Activated CD8-positive, alpha-beta T cell treated with anti-CD3 and anti-CD28 coated beads for 36 hours (primary cell): ENCODE data around the gene ADAMTSL3. TPM values are rescaled to one million over a fixed set of nuclear protein-coding genes. Genes with fewer than 3 reads are reported as not detected.

Experiments
- ATAC-seq: fragments of 200-7000 bp; cut with Tn5 transposase; one replicate; pipeline ENCODE4 v1.10.0; 2021; ENCODE audit warnings: mild to moderate bottlenecking, moderate library complexity
- CTCF ChIA-PET: fragments of 350-600 bp; sonication (Branson Sonifier 250); formaldehyde crosslinking; loops from one replicate; lab custom pipeline; 2021; ENCODE audit warnings: antibody characterized with exemption; lab: Charles Lee
- POLR2A ChIA-PET: fragments of 350-600 bp; sonication (Branson Sonifier 250); formaldehyde crosslinking; loops from one replicate; lab custom pipeline; 2021; ENCODE audit warnings: antibody characterized with exemption; lab: Charles Lee
- DNase-seq: peaks from one replicate; pipeline ENCODE4 v3.0.0-alpha.2; 2020
- H3K27ac Mint-ChIP-seq: one replicate; pipeline ENCODE4 v1.8.0; 2021; ENCODE audit warnings: mild to moderate bottlenecking, mixed read lengths
- H3K27me3 Mint-ChIP-seq: one replicate; pipeline ENCODE4 v1.8.0; 2021; ENCODE audit warnings: mixed read lengths
- H3K36me3 Mint-ChIP-seq: one replicate; pipeline ENCODE4 v1.8.0; 2021; ENCODE audit warnings: low read depth, mixed read lengths
- H3K4me1 Mint-ChIP-seq: one replicate; pipeline ENCODE4 v1.8.0; 2021; ENCODE audit warnings: low read depth, mixed read lengths
- H3K4me3 Mint-ChIP-seq: one replicate; pipeline ENCODE4 v1.8.0; 2021; ENCODE audit warnings: mild to moderate bottlenecking, moderate library complexity, mixed read lengths
- H3K9me3 Mint-ChIP-seq: one replicate; pipeline ENCODE4 v1.8.0; 2021; ENCODE audit warnings: mixed read lengths
- intact Hi-C: fragments of 100-400 bp; cut with micrococcal nuclease; formaldehyde crosslinking; loops from one replicate; pipeline ENCODE4 v1.10.0; 2022
- total RNA-seq, 2 experiments: library from RNA; stranded (reverse); gene quantifications; one replicate each; pipeline ENCODE4 v1.2.3, GENCODE V29; 2021
- TF ChIP-seq, protein P1 (sequence below): fragments of 200-600 bp; IDR thresholded peaks from one replicate; pipeline ENCODE4 v1.8.0; 2022; ENCODE audit warnings: antibody characterized with exemption, mild to moderate bottlenecking

The ADAMTSL3 gene
- total RNA-seq, 2 experiments from 2014 or later = not detected

- no peaks in the 10 kb centered on the region for H3K36me3 Mint-ChIP-seq
- TF ChIP-seq, protein P1, sequence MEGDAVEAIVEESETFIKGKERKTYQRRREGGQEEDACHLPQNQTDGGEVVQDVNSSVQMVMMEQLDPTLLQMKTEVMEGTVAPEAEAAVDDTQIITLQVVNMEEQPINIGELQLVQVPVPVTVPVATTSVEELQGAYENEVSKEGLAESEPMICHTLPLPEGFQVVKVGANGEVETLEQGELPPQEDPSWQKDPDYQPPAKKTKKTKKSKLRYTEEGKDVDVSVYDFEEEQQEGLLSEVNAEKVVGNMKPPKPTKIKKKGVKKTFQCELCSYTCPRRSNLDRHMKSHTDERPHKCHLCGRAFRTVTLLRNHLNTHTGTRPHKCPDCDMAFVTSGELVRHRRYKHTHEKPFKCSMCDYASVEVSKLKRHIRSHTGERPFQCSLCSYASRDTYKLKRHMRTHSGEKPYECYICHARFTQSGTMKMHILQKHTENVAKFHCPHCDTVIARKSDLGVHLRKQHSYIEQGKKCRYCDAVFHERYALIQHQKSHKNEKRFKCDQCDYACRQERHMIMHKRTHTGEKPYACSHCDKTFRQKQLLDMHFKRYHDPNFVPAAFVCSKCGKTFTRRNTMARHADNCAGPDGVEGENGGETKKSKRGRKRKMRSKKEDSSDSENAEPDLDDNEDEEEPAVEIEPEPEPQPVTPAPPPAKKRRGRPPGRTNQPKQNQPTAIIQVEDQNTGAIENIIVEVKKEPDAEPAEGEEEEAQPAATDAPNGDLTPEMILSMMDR = no peak
- ATAC-seq = no peak
- DNase-seq = no peak
- ChIA-PET POLR2A (no interaction called here), CTCF (no interaction called here)
- no peak overlapping the region for H3K27ac Mint-ChIP-seq
- peaks cover 25% of the 10 kb centered on the region for H3K9me3 Mint-ChIP-seq
- no peaks in the 10 kb centered on the region for H3K4me1 Mint-ChIP-seq
- intact Hi-C loops = no loop called here
- no peak overlapping the region for H3K4me3 Mint-ChIP-seq
- no peaks in the 10 kb centered on the region for H3K27me3 Mint-ChIP-seq
These were observed 316.5 kb downstream of the ADAMTSL3 start for GRCh38 chr15:83970295-83970890.

DNA sequence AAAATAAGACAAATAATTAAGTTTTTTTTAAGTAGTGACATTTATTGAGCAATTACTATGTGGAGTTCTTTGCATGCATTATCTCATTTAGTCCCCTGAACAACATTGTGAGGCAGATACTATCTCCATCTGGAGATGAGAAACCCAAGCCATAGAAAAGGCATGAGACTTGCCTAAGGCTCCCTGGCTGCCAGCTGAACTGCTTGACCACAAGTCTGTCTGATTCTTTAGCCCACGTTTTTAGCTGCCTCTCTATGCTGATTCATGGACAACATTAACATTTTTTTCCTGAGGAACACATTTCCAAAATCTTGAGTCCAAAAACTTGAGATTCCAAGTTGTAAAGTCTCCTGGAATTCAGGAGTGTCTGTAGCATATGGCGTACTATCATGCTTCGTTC is 318.1 kb downstream of the ADAMTSL3 start:
- intact Hi-C loops = no loop called here
- DNase-seq = no peak
- CTCF ChIA-PET = no interaction called here
- no peak for ATAC-seq
- TF ChIP-seq, protein P1 = no peak
- no peak overlapping the region for H3K4me3 Mint-ChIP-seq
- H3K27me3 Mint-ChIP-seq = peaks cover 4% of the 10 kb centered on the region
- no peak overlapping the region for H3K27ac Mint-ChIP-seq
- no peaks in the 10 kb centered on the region for H3K36me3 Mint-ChIP-seq
- POLR2A ChIA-PET = no interaction called here
- H3K9me3 Mint-ChIP-seq = peaks cover 14% of the 10 kb centered on the region
- H3K4me1 Mint-ChIP-seq = no peaks in the 10 kb centered on the region

DNA sequence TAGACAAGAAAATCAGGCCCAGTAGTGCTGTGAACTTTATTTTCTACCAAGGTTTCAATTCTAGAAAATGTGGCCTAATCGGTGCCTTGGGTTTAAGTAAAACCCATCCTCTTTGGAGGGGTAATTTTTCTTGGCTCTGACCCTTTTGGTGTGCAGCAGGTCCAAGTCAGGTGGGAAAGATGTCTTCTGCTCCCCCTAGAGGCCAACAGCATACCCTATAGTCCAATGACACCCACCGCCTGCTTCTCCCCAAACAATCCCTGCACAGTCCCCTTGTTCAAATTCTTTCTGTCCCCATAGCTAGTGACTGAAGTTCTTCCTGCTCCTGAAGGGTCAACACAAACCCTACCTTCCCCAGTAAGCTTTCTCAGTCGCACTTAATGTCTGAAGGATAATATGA is 319.9 kb downstream of the ADAMTSL3 start:
- peaks cover 4% of the 10 kb centered on the region for H3K27me3 Mint-ChIP-seq
- H3K4me3 Mint-ChIP-seq = no peak overlapping the region
- TF ChIP-seq, protein P1 = peak; percentile 47
- no peaks in the 10 kb centered on the region for H3K9me3 Mint-ChIP-seq
- ChIA-PET CTCF (interaction anchor here (0.9 to 1.1 kb wide), 2 partner anchors 11 to 23 kb away, joined by 3 read pairs; no protein-coding TSS in a partner anchor), POLR2A (no interaction called here)
- intact Hi-C loops = no loop called here
- H3K27ac Mint-ChIP-seq = no peak overlapping the region
- H3K36me3 Mint-ChIP-seq = no peaks in the 10 kb centered on the region
- DNase-seq = peak; percentile 20
- peak; percentile 20 for ATAC-seq
- no peaks in the 10 kb centered on the region for H3K4me1 Mint-ChIP-seq

DNA sequence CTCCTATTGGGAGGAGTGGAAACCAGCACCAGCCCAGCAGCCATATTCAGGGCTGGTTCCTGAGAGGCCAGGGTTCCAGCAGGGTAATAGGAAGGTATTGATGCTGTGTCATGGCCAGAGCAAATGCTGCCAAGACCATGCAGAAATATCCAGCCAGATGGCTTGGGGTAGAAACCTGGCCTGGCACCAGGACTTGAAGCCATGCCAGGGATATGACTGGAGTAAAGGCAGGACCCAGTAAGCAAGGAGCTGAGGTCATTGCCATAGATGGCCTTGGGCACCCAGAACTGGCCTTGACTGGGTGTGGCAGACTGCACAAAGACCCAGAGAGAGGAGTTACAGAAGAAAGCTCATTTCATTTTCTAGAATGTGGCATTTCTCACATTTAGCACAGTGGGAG is 324.1 kb downstream of the ADAMTSL3 start:
- H3K4me3 Mint-ChIP-seq = no peak overlapping the region
- no peak for ATAC-seq
- POLR2A ChIA-PET = no interaction called here
- CTCF ChIA-PET = no interaction called here
- H3K4me1 Mint-ChIP-seq = no peaks in the 10 kb centered on the region
- H3K27me3 Mint-ChIP-seq = peaks cover 4% of the 10 kb centered on the region
- intact Hi-C loops = no loop called here
- TF ChIP-seq, protein P1 = no peak
- no peaks in the 10 kb centered on the region for H3K36me3 Mint-ChIP-seq
- H3K27ac Mint-ChIP-seq = no peak overlapping the region
- H3K9me3 Mint-ChIP-seq = no peaks in the 10 kb centered on the region
- DNase-seq = no peak

DNA sequence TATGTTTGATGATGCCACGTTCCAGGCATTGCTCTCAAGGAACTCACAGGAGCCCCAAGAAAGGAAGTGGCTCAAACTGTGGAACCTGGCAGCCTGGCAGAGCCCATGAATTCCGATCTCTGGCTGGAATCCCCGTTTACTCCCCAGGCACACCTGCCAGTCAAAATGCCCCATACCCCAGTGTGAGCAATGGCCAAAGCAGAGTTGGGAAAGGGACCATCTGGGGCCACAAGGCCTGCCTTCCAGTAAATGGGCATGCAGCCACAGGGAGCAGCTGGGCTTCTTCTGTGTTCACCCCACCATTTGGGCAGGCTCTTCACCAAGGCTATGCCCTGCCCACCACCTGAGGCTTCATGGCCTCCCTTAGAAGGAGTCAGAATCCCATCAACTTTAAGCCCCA is 324.7 kb downstream of the ADAMTSL3 start:
- Mint-ChIP-seq H3K4me1 (no peaks in the 10 kb centered on the region), H3K36me3 (no peaks in the 10 kb centered on the region), H3K27me3 (peaks cover 4% of the 10 kb centered on the region), H3K4me3 (no peak overlapping the region), H3K9me3 (no peaks in the 10 kb centered on the region), H3K27ac (no peak overlapping the region)
- no peak for ATAC-seq
- TF ChIP-seq, protein P1 = no peak
- ChIA-PET CTCF (no interaction called here), POLR2A (no interaction called here)
- intact Hi-C loops = no loop called here
- no peak for DNase-seq
